Measurements from ENCODE around the gene XAGE1A. TPM values are rescaled to one million over a fixed set of nuclear protein-coding genes. Genes with fewer than 3 reads are reported as not detected.
"Not testable (repeated sequence)": the region's sequence is repeated elsewhere in the genome, so short reads cannot be mapped to it uniquely, and the experiment has no call there.

The XAGE1A gene, protein sequence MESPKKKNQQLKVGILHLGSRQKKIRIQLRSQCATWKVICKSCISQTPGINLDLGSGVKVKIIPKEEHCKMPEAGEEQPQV
- not detected for total RNA-seq

DNA sequence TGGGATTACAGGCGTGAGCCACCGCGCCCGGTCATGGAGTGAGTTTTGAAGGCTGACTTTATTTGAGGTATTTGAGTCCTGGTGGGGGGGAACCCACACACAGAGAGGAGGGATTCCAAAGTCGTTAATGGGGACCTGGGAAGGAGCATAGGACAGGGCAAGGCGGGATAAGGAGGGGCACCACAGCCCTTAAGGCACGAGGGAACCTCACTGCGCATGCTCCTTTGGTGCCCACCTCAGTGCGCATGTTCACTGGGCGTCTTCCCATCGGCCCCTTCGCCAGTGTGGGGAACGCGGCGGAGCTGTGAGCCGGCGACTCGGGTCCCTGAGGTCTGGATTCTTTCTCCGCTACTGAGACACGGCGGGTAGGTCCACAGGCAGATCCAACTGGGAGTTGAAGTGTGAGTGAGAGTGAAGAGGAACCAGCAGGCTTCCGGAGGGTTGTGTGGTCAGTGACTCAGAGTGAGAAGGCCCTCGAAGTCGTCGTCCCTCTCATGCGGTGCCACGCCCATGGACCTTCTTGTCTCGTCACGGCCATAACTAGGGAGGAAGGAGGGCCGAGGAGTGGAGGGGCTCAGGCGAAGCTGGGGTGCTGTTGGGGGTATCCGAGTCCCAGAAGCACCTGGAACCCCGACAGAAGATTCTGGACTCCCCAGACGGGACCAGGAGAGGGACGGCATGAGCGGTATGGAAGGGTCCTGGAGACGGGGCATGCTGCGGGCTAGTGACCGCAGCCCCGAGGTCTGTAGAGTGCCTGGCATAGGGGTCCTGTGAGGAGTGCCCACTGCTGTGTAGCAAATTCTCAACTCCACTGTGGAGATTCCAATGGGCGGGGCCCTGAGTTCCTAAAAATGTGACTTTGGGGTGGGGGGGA is at the start of gene XAGE1A:
XAGE1A (plus strand) TSS at position 264 of the 874 bp plus-strand sequence. CDS start 1,554 bp downstream, outside the sequence.
- not testable (repeated sequence) for H3K9me3 ChIP-seq (ENCODE audit: low read depth, low read length); H3K4me1 ChIP-seq (ENCODE audit: insufficient read depth, low read length); H3K27me3 ChIP-seq (ENCODE audit: insufficient read depth, low read length); H3K4me3 ChIP-seq (ENCODE audit: low read length)

DNA sequence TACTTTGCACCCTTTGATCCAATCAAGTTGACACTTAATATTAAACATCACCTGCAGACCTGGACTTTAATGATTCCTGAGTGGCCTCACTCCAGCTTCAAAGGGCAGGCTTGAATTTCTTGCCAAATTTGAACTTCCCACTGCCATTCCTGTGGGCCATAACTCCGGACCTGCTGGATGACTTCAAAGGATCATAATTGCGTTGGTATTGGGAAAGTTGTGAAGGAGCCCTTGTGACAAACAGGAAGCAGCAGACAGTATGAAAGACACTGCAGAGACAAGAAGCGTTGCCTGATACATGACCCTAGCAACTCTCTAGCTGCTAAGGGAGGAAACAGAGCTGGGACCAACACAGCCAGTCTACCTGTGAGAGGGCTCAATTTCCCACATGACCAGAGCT is 43.6 kb upstream of the XAGE1A start:
- H3K9me3 ChIP-seq (ENCODE audit: low read depth, low read length); H3K4me3 ChIP-seq (ENCODE audit: low read length); H3K27me3 ChIP-seq (ENCODE audit: insufficient read depth, low read length); H3K4me1 ChIP-seq (ENCODE audit: insufficient read depth, low read length): not testable (repeated sequence)

DNA sequence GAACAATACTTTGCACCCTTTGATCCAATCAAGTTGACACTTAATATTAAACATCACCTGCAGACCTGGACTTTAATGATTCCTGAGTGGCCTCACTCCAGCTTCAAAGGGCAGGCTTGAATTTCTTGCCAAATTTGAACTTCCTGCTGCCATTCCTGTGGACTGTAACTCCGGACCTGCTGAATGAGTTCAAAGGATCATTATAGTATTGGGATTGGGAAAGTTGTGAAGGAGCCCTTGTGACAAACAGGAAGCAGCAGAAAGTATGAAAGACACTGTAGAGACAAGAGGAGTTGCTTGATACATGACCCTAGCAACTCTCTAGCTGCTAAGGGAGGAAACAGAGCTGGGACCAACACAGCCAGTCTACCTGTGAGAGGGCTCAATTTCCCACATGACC is 24.3 kb upstream of the XAGE1A start:
- H3K27me3 ChIP-seq (ENCODE audit: insufficient read depth, low read length); H3K9me3 ChIP-seq (ENCODE audit: low read depth, low read length); H3K4me3 ChIP-seq (ENCODE audit: low read length); H3K4me1 ChIP-seq (ENCODE audit: insufficient read depth, low read length): not testable (repeated sequence)

DNA sequence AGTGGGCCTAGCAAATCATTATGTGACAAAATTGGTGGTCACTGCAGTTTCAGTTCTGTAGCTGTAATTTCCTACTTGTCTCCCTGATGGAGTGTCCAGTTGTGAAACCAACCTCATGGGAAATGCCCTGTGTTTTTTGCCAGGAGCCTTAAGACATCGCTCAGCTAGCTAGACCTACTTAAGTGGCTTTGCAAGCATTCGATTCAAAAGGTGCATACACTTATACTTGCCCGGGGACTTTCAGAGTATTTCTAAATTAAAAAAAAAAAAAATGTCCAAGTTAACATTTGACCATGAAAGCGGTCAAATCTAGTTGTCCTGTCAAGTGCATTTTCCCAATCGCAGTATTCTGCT is 788 bp downstream of the XAGE1A start:
- not testable (repeated sequence) for H3K4me1 ChIP-seq (ENCODE audit: insufficient read depth, low read length); H3K27me3 ChIP-seq (ENCODE audit: insufficient read depth, low read length); H3K9me3 ChIP-seq (ENCODE audit: low read depth, low read length); H3K4me3 ChIP-seq (ENCODE audit: low read length)

DNA sequence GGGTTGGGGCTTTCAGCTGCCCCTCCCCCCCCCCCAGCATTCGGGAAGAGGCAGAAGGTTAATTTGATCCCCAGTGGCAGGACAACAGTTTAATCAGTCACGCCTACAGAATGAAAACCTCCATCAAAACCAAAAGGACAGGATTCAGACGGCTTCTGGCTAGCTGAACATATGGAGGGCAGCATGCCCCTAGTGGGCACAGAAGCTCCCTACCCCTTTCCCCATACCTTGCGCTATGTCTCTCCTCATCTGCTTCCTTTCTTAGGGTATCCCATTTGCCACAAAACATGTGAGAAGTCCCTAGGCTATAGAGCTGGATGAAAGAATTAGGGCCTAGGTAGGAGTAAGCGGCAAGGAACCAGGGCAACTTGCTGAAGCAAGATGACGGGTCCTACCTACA is 5.8 kb downstream of the XAGE1A start:
- not testable (repeated sequence) for H3K4me1 ChIP-seq (ENCODE audit: insufficient read depth, low read length); H3K9me3 ChIP-seq (ENCODE audit: low read depth, low read length); H3K4me3 ChIP-seq (ENCODE audit: low read length); H3K27me3 ChIP-seq (ENCODE audit: insufficient read depth, low read length)

DNA sequence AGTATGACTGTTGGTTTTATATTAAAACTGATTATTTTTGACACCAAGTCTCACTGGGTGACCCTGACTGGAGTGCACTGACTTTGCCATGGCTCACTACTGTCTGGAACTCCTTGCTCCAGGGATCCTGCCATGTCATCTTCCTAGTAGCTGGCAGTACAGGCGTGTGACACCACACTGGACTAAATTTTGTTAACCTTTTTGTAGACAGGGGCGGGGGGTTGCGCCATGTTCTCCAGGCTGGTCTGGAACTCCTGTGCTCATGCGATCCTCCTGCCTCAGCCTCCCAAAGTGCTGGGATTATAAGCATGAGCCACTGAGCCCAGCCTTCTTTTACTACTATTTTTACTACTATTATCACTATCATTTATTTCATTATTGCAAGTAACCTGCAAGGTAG is 8.9 kb downstream of the XAGE1A start:
- H3K4me3 ChIP-seq (ENCODE audit: low read length) = no peak overlapping the region
- no peaks in the 10 kb centered on the region for H3K4me1 ChIP-seq (ENCODE audit: insufficient read depth, low read length)
- no peaks in the 10 kb centered on the region for H3K9me3 ChIP-seq (ENCODE audit: low read depth, low read length)
- no peaks in the 10 kb centered on the region for H3K27me3 ChIP-seq (ENCODE audit: insufficient read depth, low read length)

DNA sequence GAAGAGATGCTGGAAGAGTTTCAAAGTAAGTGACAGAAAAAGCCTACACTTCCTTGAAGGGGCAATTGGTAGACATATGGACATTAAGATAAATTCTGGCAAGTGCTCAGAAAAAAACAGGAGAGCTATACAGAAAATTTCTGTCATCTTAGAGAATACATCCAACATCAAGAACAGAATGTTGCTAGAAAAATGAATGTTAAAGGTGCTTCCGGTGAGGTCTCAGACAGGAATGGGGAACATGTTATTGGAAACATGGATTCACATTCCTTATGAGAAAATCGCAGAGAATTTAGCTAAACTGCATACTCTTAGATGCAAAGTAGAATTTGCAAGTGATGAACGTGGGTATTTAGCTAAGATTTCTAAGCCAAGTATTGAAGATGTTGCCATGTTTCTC is 11.7 kb downstream of the XAGE1A start:
- Histone ChIP-seq H3K4me1 (ENCODE audit: insufficient read depth, low read length) (no peaks in the 10 kb centered on the region), H3K4me3 (ENCODE audit: low read length) (no peak overlapping the region), H3K27me3 (ENCODE audit: insufficient read depth, low read length) (no peaks in the 10 kb centered on the region), H3K9me3 (ENCODE audit: low read depth, low read length) (no peaks in the 10 kb centered on the region)

DNA sequence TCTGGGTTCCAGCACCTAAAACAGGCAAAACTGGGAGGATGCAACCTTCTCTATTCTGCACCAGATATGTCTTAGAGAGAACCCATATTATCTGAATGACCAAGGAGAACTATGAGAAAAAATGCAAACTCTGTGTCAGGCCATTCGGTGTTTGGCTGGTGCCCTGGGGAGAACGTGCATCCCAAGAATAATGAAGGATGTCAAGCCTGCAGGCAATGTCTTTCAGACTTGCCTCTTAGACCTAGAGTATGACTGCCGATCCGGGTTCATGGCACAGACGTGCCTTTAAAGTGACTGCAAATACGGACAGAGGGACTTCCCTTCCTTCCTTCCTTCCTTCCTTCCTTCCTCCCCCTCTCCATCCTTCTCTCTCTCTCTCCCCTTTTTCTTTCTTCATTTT is 14.3 kb downstream of the XAGE1A start:
- Histone ChIP-seq H3K4me3 (ENCODE audit: low read length) (no peak overlapping the region), H3K4me1 (ENCODE audit: insufficient read depth, low read length) (no peaks in the 10 kb centered on the region), H3K9me3 (ENCODE audit: low read depth, low read length) (no peaks in the 10 kb centered on the region), H3K27me3 (ENCODE audit: insufficient read depth, low read length) (no peaks in the 10 kb centered on the region)

DNA sequence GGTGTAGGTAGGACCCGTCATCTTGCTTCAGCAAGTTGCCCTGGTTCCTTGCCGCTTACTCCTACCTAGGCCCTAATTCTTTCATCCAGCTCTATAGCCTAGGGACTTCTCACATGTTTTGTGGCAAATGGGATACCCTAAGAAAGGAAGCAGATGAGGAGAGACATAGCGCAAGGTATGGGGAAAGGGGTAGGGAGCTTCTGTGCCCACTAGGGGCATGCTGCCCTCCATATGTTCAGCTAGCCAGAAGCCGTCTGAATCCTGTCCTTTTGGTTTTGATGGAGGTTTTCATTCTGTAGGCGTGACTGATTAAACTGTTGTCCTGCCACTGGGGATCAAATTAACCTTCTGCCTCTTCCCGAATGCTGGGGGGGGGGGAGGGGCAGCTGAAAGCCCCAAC is 15.5 kb downstream of the XAGE1A start:
- H3K9me3 ChIP-seq (ENCODE audit: low read depth, low read length); H3K27me3 ChIP-seq (ENCODE audit: insufficient read depth, low read length); H3K4me1 ChIP-seq (ENCODE audit: insufficient read depth, low read length); H3K4me3 ChIP-seq (ENCODE audit: low read length): not testable (repeated sequence)

DNA sequence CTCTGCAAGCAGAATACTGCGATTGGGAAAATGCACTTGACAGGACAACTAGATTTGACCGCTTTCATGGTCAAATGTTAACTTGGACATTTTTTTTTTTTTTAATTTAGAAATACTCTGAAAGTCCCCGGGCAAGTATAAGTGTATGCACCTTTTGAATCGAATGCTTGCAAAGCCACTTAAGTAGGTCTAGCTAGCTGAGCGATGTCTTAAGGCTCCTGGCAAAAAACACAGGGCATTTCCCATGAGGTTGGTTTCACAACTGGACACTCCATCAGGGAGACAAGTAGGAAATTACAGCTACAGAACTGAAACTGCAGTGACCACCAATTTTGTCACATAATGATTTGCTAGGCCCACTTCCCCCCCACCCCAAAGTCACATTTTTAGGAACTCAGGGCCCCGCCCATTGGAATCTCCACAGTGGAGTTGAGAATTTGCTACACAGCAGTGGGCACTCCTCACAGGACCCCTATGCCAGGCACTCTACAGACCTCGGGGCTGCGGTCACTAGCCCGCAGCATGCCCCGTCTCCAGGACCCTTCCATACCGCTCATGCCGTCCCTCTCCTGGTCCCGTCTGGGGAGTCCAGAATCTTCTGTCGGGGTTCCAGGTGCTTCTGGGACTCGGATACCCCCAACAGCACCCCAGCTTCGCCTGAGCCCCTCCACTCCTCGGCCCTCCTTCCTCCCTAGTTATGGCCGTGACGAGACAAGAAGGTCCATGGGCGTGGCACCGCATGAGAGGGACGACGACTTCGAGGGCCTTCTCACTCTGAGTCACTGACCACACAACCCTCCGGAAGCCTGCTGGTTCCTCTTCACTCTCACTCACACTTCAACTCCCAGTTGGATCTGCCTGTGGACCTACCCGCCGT is 20.7 kb downstream of the XAGE1A start:
- H3K4me3 ChIP-seq (ENCODE audit: low read length); H3K9me3 ChIP-seq (ENCODE audit: low read depth, low read length); H3K4me1 ChIP-seq (ENCODE audit: insufficient read depth, low read length); H3K27me3 ChIP-seq (ENCODE audit: insufficient read depth, low read length): not testable (repeated sequence)

DNA sequence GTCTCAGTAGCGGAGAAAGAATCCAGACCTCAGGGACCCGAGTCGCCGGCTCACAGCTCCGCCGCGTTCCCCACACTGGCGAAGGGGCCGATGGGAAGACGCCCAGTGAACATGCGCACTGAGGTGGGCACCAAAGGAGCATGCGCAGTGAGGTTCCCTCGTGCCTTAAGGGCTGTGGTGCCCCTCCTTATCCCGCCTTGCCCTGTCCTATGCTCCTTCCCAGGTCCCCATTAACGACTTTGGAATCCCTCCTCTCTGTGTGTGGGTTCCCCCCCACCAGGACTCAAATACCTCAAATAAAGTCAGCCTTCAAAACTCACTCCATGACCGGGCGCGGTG is 21.3 kb downstream of the XAGE1A start, which contains the start of gene XAGE1B:
XAGE1B (minus strand) TSS at position 77 of the 339 bp plus-strand sequence. CDS start 1,536 bp downstream, outside the sequence.
- not testable (repeated sequence) for H3K27me3 ChIP-seq (ENCODE audit: insufficient read depth, low read length); H3K4me1 ChIP-seq (ENCODE audit: insufficient read depth, low read length); H3K9me3 ChIP-seq (ENCODE audit: low read depth, low read length)

DNA sequence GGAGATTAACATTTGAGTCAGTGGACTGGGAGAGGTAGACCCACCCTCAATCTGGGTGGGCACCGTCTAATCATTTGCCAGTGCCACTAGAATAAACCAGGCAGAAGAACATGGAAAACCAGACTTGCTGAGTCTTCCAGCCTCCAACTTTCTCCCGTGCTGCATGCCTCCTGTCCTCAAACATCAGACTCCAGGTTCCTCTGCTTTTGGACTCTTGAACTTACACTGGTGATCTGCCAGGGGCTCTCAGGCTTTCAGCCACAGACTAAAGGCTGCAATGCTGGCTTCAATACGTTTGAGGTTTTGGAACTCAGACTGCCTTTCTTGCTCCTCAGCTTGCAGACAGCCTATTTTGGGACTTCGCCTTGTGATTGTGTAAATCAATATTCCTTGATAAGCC is 45.4 kb downstream of the XAGE1A start:
- H3K4me1 ChIP-seq (ENCODE audit: insufficient read depth, low read length); H3K9me3 ChIP-seq (ENCODE audit: low read depth, low read length); H3K27me3 ChIP-seq (ENCODE audit: insufficient read depth, low read length); H3K4me3 ChIP-seq (ENCODE audit: low read length): not testable (repeated sequence)

More for the DNA sequence above, 21.3 kb downstream of the XAGE1A start, which contains the start of gene XAGE1B:
- H3K4me3 ChIP-seq (ENCODE audit: low read length) = not testable (repeated sequence)

DNA sequence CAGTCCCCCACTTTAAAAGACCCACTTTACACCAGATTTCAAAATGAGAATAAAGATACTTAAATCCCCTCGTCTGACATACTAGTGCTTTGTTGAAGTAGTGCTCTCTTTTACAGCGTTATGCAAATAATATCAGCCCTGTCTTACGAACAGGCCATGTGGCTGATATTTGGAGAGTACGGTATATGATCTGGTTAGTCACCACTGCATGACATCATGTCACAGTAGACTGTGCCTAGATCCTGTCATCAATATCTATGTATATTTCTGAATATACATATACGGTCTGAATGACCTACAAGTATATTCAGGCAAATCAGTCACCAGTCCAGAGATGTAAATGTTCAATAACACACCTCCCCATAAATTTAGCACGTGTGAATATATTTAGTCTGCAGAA is 46.7 kb downstream of the XAGE1A start:
- Histone ChIP-seq H3K9me3 (ENCODE audit: low read depth, low read length) (no peaks in the 10 kb centered on the region), H3K4me1 (ENCODE audit: insufficient read depth, low read length) (no peaks in the 10 kb centered on the region), H3K27me3 (ENCODE audit: insufficient read depth, low read length) (no peaks in the 10 kb centered on the region), H3K4me3 (ENCODE audit: low read length) (no peak overlapping the region)

DNA sequence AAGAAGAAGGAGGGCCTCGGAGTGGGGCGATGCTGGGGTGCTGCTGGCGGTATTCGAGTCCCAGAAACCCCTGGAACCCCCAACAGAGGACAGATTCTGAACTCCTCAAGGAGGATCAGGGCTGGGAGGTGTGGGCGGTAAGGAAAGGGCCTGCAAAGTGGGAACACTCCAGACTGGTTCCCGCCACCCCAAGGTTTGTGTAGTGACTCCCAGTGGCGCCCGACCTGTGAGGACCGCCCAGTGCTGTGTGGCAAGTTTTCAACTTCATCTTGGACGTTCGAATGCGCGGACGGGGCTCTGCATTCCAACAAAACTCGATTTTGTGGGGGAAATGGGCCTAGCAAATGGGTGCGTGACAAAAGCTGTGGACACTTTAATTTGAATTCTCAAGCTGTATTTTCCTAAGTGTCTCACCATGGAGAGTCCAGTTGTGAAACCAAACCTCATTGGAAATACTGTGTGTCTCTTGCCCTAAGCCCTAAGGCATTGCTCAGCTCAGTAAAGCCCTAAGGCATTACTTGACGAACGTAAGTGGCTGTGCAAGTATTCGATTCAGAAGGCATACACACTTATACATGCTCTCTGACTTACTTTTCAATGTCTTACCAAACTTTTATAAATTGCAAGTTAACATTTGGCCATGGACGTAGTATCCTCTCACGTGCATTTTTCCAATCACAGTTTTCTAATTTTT is 48.7 kb downstream of the XAGE1A start:
- H3K4me1 ChIP-seq (ENCODE audit: insufficient read depth, low read length) = no peaks in the 10 kb centered on the region
- H3K27me3 ChIP-seq (ENCODE audit: insufficient read depth, low read length) = no peaks in the 10 kb centered on the region
- no peak overlapping the region for H3K4me3 ChIP-seq (ENCODE audit: low read length)
- no peaks in the 10 kb centered on the region for H3K9me3 ChIP-seq (ENCODE audit: low read depth, low read length)

DNA sequence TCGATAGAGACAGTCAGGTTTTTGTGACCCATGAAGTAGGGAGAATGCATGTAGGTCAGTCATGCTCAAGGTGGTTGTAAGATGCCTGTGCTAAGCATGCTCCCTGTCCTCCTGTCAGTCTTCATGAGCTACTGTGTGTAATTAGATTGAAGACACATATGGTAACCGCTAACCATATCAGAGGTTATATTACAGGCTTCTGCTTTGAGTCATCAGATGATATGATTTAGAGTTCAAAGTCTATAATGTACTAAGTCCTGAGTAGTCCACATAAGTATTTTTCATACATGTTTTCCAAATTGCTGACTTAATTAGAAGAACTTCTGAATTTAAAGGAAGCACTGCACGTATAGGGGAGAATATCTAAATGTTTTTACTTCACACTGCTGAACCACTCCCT is 53.2 kb downstream of the XAGE1A start:
- H3K9me3 ChIP-seq (ENCODE audit: low read depth, low read length); H3K4me1 ChIP-seq (ENCODE audit: insufficient read depth, low read length); H3K4me3 ChIP-seq (ENCODE audit: low read length); H3K27me3 ChIP-seq (ENCODE audit: insufficient read depth, low read length): not testable (repeated sequence)
